Endothelial cell of hepatic sinusoid (primary cell): Measurements from ENCODE around the gene BAZ2B.
"Not testable (repeated sequence)": the region's sequence is repeated elsewhere in the genome, so short reads cannot be mapped to it uniquely, and the experiment has no call there.

Experiments
- in situ Hi-C: cut with HindIII; loops from 2 replicates; pipeline ENCODE4 v1.10.0; 2017; ENCODE audit warnings: low sequenced_read_pairs

BAZ2B gene

GRCh38 chr2:159616286-159616701, at the start of gene BAZ2B:
BAZ2B (minus strand) TSS chr2:159616548; CDS start chr2:159478719, 137,829 bp downstream.
- in situ Hi-C loops = loop anchor here (25.0 kb wide), 1 partner anchor 96 kb away; the partner anchor contains the start of gene MARCHF7

- in situ Hi-C loops = no loop called here
Observed at GRCh38 chr2:159661286-159661685, 44.9 kb upstream of the BAZ2B start.

GRCh38 chr2:159658881-159659873, 42.8 kb upstream of the BAZ2B start:
- in situ Hi-C loops = no loop called here

- in situ Hi-C loops = no loop called here
Observed at GRCh38 chr2:159653962-159654361, 37.6 kb upstream of the BAZ2B start.

GRCh38 chr2:159651884-159652283, 35.5 kb upstream of the BAZ2B start:
- in situ Hi-C loops = no loop called here

- in situ Hi-C loops = no loop called here
Observed at GRCh38 chr2:159650574-159650973, 34.2 kb upstream of the BAZ2B start.

- in situ Hi-C loops = no loop called here
Observed at GRCh38 chr2:159648643-159649042, 32.3 kb upstream of the BAZ2B start.

- in situ Hi-C loops = no loop called here
Observed at GRCh38 chr2:159647667-159648066, 31.3 kb upstream of the BAZ2B start.

- in situ Hi-C loops = no loop called here
Observed at GRCh38 chr2:159640176-159640575, 23.8 kb upstream of the BAZ2B start.

- in situ Hi-C loops = no loop called here
Observed at GRCh38 chr2:159639712-159640111, 23.4 kb upstream of the BAZ2B start.

GRCh38 chr2:159639071-159639470, 22.7 kb upstream of the BAZ2B start:
- in situ Hi-C loops = no loop called here

- in situ Hi-C loops = no loop called here
Observed at GRCh38 chr2:159637988-159638501, 21.7 kb upstream of the BAZ2B start.

- in situ Hi-C loops = no loop called here
Observed at GRCh38 chr2:159637240-159637639, 20.9 kb upstream of the BAZ2B start.

- in situ Hi-C loops = no loop called here
Observed at GRCh38 chr2:159635006-159635789, 18.9 kb upstream of the BAZ2B start.

- in situ Hi-C loops = no loop called here
Observed at GRCh38 chr2:159633219-159633618, 16.9 kb upstream of the BAZ2B start.

- in situ Hi-C loops = not testable (repeated sequence)
Observed at GRCh38 chr2:159625628-159626027, 9.3 kb upstream of the BAZ2B start.

GRCh38 chr2:159623436-159623835, 7.1 kb upstream of the BAZ2B start:
- in situ Hi-C loops = loop anchor here (25.0 kb wide), 1 partner anchor 89 kb away; the partner anchor contains the start of gene MARCHF7

- in situ Hi-C loops = loop anchor here (25.0 kb wide), 1 partner anchor 89 kb away; the partner anchor contains the start of gene MARCHF7
Observed at GRCh38 chr2:159622966-159623365, 6.6 kb upstream of the BAZ2B start.

- in situ Hi-C loops = loop anchor here (25.0 kb wide), 1 partner anchor 92 kb away; the partner anchor contains the start of gene MARCHF7
Observed at GRCh38 chr2:159620796-159621195, 4.4 kb upstream of the BAZ2B start.

GRCh38 chr2:159617646-159618045, 1.3 kb upstream of the BAZ2B start:
- in situ Hi-C loops = loop anchor here (25.0 kb wide), 1 partner anchor 95 kb away; the partner anchor contains the start of gene MARCHF7

GRCh38 chr2:159617100-159617499, 752 bp upstream of the BAZ2B start:
- in situ Hi-C loops = loop anchor here (25.0 kb wide), 1 partner anchor 95 kb away; the partner anchor contains the start of gene MARCHF7
